Upper lobe of left lung (tissue), 6 donors: ENCODE measurements around the gene KCTD12. TPM values are rescaled to one million over a fixed set of nuclear protein-coding genes. Genes with fewer than 3 reads are reported as not detected.

Experiments
- ATAC-seq, 2 donors: fragments of 200-7000 bp; cut with Tn5 transposase; one replicate each; pipeline ENCODE4 v1.9.1; 2022; ENCODE audit warnings: mild to moderate bottlenecking in 2 of 2, moderate library complexity in 2 of 2; ENCODE audit not compliant: low FRiP score in 2 of 2
- DNase-seq, 2 donors: peaks; one replicate each; pipeline ENCODE4 v3.0.0-alpha.2; 2019 to 2020
- H3K27ac ChIP-seq, 4 donors: fragments of 200-600 bp; sonication (generic); one replicate each; pipeline ENCODE4 v1.5.1; 2016 to 2019
- H3K27me3 ChIP-seq, 4 donors: fragments of 200-600 bp; sonication (generic); one replicate each; pipeline ENCODE4 v1.5.1; 2017 to 2019
- H3K36me3 ChIP-seq, 4 donors: fragments of 200-600 bp; sonication (generic); one replicate each; pipeline ENCODE4 v1.5.1; 2016 to 2019
- H3K4me1 ChIP-seq, 4 donors: fragments of 200-600 bp; sonication (generic); one replicate each; pipeline ENCODE4 v1.5.1; 2018 to 2019
- H3K4me3 ChIP-seq, 4 donors: fragments of 200-600 bp; sonication (generic); one replicate each; pipeline ENCODE4 v1.5.1; 2017 to 2019; ENCODE audit warnings: mild to moderate bottlenecking in 2 of 4, moderate library complexity in 1 of 4
- H3K9me3 ChIP-seq, 4 donors: fragments of 200-600 bp; sonication (generic); one replicate each; pipeline ENCODE4 v1.5.1; 2018 to 2019
- EP300 ChIP-seq, 4 donors: sonication (generic); formaldehyde crosslinking; IDR thresholded peaks; one replicate each; pipeline ENCODE4 v1.5.1; 2017; ENCODE audit warnings: antibody characterized with exemption in 4 of 4, control low read depth in 2 of 4
- POLR2A ChIP-seq, 4 donors: fragments of 450-650 bp; IDR thresholded peaks; one replicate each; pipeline ENCODE4 v1.5.1; 2016 to 2017; ENCODE audit warnings: antibody characterized with exemption in 4 of 4, mild to moderate bottlenecking in 2 of 4
- POLR2AphosphoS5 ChIP-seq, 2 donors: sonication (generic); formaldehyde crosslinking; IDR thresholded peaks; one replicate each; pipeline ENCODE4 v1.5.1; 2017; ENCODE audit warnings: antibody characterized with exemption in 2 of 2
- WGBS, 2 donors: methylation state at CpG; one replicate each; pipeline ENCODE4 v1.1.5; 2017 to 2018; 5-methylcytosine and 5-hydroxymethylcytosine counted together
- total RNA-seq, 6 donors: library from RNA; depleted of rRNA in 4 of 6; stranded (reverse); fragments of >200 nt in 4 of 6; gene quantifications; one replicate each; pipeline versions ENCODE4 v1.1.0 to v1.2.1, GENCODE V29; 2016 to 2021
- TF ChIP-seq, protein P1 (sequence below), 6 experiments: fragments of 450-650 bp in 4 of 6; fragments of 200-600 bp in 2 of 6; sonication (generic) in 2 of 6; IDR thresholded peaks; one replicate each; pipeline ENCODE4 v1.5.1; 2016 to 2019; ENCODE audit warnings: antibody characterized with exemption in 6 of 6
- donor health status: DM: no; HTN: no; CAD: no; lungs with moderate emphysema.
- donor health status: DM: no; HTN: yes; CAD: no; lungs with severe emphysema.

Gene KCTD12
- total RNA-seq, 6 donors from 2014 or later: 40.9 to 165 (median 85.6) TPM

DNA sequence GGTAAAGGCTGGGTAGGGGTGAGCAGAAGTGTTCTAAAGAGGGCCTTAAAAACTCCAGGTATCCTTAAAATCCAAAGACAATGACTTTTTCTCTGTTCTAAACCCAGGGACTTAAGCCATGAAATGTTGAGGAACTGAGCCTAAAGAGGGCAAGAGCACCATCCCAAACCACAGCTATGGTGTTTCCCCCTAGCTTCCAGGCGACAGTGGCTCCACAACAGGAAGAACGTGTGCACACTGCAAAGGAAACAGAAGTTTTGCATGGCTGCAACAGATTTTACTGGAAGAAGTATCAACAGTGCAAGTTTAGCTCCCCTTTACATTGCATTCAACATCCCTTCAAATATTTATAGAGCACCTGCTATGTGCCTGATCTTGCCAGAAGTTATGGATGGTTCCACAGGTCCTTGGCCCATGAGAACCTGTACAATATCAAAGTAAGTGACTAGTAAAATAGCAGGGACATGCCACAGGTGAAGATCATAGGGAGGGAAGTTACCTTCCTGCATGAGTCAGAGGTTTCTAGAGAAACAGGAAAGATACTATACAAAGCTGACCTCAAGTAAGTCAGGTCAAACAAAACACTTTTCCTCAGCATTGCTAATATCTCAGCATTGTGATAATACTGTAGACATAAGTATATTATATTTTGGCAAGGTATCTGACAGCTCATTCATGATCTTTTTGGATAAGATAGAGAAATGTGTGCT lies 8.4 kb upstream of the KCTD12 start:
- no peaks in the 10 kb centered on the region for H3K27me3 ChIP-seq
- ATAC-seq: no peak
- TF ChIP-seq POLR2AphosphoS5 (IDR thresholded peaks at IDR 0.05): no peak
- TF ChIP-seq POLR2A (IDR thresholded peaks at IDR 0.05): no peak
- TF ChIP-seq, protein P1, sequence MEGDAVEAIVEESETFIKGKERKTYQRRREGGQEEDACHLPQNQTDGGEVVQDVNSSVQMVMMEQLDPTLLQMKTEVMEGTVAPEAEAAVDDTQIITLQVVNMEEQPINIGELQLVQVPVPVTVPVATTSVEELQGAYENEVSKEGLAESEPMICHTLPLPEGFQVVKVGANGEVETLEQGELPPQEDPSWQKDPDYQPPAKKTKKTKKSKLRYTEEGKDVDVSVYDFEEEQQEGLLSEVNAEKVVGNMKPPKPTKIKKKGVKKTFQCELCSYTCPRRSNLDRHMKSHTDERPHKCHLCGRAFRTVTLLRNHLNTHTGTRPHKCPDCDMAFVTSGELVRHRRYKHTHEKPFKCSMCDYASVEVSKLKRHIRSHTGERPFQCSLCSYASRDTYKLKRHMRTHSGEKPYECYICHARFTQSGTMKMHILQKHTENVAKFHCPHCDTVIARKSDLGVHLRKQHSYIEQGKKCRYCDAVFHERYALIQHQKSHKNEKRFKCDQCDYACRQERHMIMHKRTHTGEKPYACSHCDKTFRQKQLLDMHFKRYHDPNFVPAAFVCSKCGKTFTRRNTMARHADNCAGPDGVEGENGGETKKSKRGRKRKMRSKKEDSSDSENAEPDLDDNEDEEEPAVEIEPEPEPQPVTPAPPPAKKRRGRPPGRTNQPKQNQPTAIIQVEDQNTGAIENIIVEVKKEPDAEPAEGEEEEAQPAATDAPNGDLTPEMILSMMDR (IDR thresholded peaks at IDR 0.05): no peak
- no peak for TF ChIP-seq EP300 (IDR thresholded peaks at IDR 0.05)
- peak in 1 of 2 donors; percentile 28 for DNase-seq
- no peak overlapping the region for H3K27ac ChIP-seq
- H3K9me3 ChIP-seq: peaks cover 0 to 7% (median 6%) of the 10 kb centered on the region in 4 donors
- H3K36me3 ChIP-seq: no peaks in the 10 kb centered on the region
- no peak overlapping the region for H3K4me3 ChIP-seq
- peaks cover 0 to 5% (median 2%) of the 10 kb centered on the region in 4 donors for H3K4me1 ChIP-seq
- 29 to 35% methylated on average over 2 of the region's 2 CpGs for WGBS, 2 donors

DNA sequence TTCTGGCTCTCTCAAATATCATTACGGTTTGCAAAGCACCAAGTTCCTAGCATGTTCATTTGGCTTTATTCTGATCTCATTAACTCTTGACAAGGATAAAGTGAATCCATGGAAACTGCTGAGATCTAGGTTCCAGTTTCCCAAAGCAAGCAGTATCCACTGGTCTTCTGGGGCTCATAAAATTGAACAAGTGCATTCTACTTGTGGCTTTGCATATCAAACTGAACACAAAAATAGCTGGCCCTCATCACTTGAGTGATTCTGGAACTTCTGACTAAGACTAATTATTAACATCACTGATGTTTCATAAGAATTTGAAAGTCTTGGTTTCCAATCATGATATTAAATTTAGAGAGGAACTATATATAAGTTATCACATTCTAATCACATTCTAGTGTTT lies 6.3 kb upstream of the KCTD12 start:
- H3K4me1 ChIP-seq: peaks cover 2 to 7% (median 4%) of the 10 kb centered on the region in 4 donors
- no peak overlapping the region for H3K27ac ChIP-seq
- TF ChIP-seq EP300 (IDR thresholded peaks at IDR 0.05) (no peak), POLR2AphosphoS5 (IDR thresholded peaks at IDR 0.05) (no peak), POLR2A (IDR thresholded peaks at IDR 0.05) (no peak)
- TF ChIP-seq, protein P1 (IDR thresholded peaks at IDR 0.05): no peak
- DNase-seq (no peak), ATAC-seq (no peak)
- H3K4me3 ChIP-seq: no peak overlapping the region
- WGBS, 2 donors: 89 to 96% methylated on average over 1 of the region's 1 CpG
- no peaks in the 10 kb centered on the region for H3K27me3 ChIP-seq
- no peaks in the 10 kb centered on the region for H3K9me3 ChIP-seq
- H3K36me3 ChIP-seq: no peaks in the 10 kb centered on the region

DNA sequence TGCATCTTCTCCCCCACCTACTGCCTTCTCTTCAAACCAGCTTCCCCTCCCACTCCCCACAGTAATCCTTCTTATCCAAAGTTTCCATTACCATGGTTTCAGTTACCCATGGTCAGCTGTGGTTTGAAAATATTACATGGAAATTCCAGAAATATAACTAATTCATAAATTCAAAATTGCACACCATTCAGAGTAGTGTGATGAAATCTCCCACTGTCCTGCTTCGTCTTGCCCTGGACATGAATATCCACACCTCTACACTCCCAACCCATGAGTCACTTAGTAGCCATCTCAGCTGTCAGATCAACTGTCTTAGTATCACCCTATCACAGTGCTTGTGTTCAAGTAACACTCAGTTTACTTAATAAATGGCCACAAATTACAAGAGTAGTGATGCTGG lies 3.8 kb upstream of the KCTD12 start:
- Histone ChIP-seq H3K27ac (no peak overlapping the region), H3K9me3 (no peaks in the 10 kb centered on the region), H3K36me3 (no peaks in the 10 kb centered on the region), H3K27me3 (no peaks in the 10 kb centered on the region), H3K4me1 (peaks cover 2 to 22% (median 9%) of the 10 kb centered on the region in 4 donors), H3K4me3 (no peak overlapping the region)
- no peak for DNase-seq
- TF ChIP-seq POLR2AphosphoS5 (IDR thresholded peaks at IDR 0.05) (no peak), EP300 (IDR thresholded peaks at IDR 0.05) (no peak)
- 71 to 77% methylated on average over 1 of the region's 1 CpG for WGBS, 2 donors
- ATAC-seq: no peak

DNA sequence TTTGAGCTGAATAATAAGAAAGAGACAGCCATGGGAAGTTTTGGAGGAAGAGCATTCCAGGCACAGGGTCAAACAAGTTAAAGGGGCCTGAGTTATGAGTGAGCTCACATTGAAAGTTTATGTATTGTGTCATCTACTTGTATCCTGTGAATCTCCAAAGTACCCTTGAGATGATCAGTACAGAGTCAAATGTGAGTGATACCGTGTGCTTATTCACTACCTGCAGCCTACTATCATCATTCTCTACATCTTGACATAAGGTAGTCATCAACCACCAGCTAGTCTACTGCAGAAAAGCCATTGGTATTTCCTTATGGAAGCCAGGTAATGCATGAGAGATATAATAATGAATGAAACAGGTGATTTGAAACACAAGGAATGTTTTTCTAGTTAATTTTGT lies 3.0 kb upstream of the KCTD12 start:
- no peaks in the 10 kb centered on the region for H3K27me3 ChIP-seq
- peaks cover 0 to 29% (median 9%) of the 10 kb centered on the region in 4 donors for H3K4me1 ChIP-seq
- no peak for TF ChIP-seq EP300 (IDR thresholded peaks at IDR 0.05)
- no peak for TF ChIP-seq POLR2AphosphoS5 (IDR thresholded peaks at IDR 0.05)
- TF ChIP-seq POLR2A (IDR thresholded peaks at IDR 0.05): no peak
- TF ChIP-seq, protein P1 (IDR thresholded peaks at IDR 0.05): no peak
- H3K36me3 ChIP-seq: no peaks in the 10 kb centered on the region
- H3K4me3 ChIP-seq: no peak overlapping the region
- no peak overlapping the region for H3K27ac ChIP-seq
- H3K9me3 ChIP-seq: no peaks in the 10 kb centered on the region
- 95 to 100% methylated on average over 1 of the region's 1 CpG for WGBS, 2 donors
- DNase-seq (no peak), ATAC-seq (no peak)

DNA sequence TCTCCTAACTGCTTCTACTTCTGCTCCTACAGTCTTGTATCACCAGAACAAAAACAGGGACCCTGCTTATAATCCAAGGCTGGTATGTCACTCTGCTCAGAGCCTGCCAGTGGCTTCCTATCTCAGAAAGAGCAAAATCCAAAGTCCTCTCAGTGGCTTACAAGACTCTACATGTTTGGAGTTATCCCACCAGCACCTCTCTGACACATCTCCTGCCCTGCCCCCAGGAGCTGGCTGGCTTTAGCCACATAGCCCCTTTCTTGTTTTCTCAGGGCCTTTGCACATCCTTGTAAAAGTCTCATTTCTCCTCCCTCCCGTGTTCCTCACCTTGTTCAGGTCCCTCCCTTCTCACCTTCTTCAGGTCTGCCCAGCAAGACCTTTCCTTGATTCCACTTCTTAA lies 2.2 kb upstream of the KCTD12 start:
- ATAC-seq: no peak
- no peak overlapping the region for H3K4me3 ChIP-seq
- TF ChIP-seq, protein P1 (IDR thresholded peaks at IDR 0.05): no peak
- TF ChIP-seq EP300 (IDR thresholded peaks at IDR 0.05) (no peak), POLR2AphosphoS5 (IDR thresholded peaks at IDR 0.05) (no peak), POLR2A (IDR thresholded peaks at IDR 0.05) (no peak)
- peaks cover 0 to 29% (median 9%) of the 10 kb centered on the region in 4 donors for H3K4me1 ChIP-seq
- DNase-seq: no peak
- no peaks in the 10 kb centered on the region for H3K36me3 ChIP-seq
- no peaks in the 10 kb centered on the region for H3K9me3 ChIP-seq
- WGBS, 2 donors: 68 to 94% methylated on average over 1 of the region's 1 CpG
- no peak overlapping the region for H3K27ac ChIP-seq
- no peaks in the 10 kb centered on the region for H3K27me3 ChIP-seq
